Measurements from ENCODE around the gene MORF4L1.
"Not testable (repeated sequence)": the region's sequence is repeated elsewhere in the genome, so short reads cannot be mapped to it uniquely, and the experiment has no call there.

MORF4L1 gene, protein sequence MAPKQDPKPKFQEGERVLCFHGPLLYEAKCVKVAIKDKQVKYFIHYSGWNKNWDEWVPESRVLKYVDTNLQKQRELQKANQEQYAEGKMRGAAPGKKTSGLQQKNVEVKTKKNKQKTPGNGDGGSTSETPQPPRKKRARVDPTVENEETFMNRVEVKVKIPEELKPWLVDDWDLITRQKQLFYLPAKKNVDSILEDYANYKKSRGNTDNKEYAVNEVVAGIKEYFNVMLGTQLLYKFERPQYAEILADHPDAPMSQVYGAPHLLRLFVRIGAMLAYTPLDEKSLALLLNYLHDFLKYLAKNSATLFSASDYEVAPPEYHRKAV

DNA sequence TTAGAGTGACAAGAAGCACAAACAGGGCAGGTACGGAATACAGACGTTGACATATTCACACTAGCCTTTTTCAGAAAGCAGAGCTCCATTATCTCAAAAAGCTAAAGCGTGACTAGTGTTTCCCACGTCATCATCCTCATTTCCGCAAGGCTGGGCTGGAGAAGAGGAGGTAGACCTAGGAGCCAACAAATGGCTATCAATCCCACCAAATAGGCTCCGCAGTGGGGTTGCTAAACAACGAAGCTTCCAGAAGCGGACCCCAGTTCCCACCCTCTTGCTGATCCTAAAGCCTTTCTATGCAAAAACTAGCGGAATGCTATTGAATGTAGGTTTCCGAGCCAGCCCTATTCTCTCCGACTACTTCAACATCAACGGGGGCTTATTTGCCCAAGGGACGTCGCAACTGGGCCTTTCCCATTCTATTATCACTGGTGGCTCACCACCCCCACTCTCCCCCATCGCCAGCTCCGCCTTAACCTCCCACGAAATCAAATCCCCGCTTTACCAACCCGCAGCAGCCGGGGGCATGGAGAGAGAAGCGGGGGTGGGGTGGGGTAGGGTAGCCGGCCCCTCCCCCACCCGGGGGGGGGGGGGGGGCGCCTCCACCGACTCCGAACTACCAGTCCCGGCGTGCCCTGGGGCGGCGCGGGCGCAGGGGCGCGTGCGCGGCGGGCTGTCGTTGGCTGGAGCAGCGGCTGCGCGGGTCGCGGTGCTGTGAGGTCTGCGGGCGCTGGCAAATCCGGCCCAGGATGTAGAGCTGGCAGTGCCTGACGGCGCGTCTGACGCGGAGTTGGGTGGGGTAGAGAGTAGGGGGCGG, at the start of gene MORF4L1:
MORF4L1 (plus strand) TSS at position 736 of the 817 bp plus-strand sequence. CDS start 128 bp downstream, outside the sequence.
- DNase-seq: peak; percentile 87

DNA sequence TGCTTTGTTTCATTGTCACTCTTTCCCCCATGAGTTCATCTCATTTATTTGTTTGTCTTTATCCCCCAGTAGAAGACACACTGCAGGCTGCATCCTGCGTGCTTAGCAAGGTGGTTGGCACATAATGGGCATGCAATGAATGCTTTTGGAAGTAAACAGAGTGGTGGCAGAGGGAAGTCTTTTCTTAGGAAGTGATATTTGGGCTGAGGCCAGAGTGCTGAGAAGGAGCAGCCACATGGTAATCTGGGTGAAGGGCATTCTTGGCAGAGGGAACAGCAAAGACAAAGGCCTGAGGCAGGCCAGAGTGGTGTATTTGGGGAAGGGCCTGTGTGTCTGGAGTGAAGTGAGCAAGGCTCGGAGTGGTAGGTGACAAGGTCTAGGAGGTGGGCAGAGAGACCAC, 43.8 kb upstream of the MORF4L1 start:
- peak; percentile 17 for DNase-seq

DNA sequence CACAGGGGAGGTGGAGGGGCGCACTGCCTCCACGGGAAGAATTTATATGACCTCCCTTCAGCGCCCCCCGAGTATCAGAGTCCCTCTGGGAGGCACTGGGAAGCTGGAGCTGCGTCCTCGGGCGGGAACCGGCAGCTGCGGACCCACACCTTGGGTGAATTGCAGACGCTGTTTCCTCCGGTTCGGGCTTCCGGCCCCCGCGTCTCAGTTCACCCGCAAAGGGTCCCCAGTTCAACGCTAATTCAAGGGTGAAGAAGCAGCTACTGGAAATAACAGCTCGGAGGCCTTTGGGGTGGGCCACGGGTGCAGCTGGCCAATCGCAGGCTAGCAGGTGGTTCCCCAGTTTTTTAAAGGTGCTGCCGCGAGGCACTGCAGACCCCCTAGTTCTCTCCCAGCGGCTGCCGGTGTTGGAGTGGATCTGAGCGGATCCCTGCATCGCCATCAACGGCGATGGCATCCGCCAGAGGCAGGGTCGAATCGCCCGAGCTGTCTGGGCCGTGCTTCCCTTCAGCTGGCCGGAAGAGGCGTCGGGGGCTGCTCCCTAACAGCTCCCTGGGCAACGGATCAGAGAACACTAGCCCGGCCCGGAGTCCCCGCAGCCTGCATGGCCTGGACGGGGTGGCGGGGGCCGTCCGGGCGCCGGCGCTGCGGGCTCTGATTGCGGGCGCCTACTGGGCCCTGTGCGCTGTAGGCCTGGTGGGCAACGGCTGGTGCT, 42.0 kb upstream of the MORF4L1 start:
- no peak for DNase-seq

DNA sequence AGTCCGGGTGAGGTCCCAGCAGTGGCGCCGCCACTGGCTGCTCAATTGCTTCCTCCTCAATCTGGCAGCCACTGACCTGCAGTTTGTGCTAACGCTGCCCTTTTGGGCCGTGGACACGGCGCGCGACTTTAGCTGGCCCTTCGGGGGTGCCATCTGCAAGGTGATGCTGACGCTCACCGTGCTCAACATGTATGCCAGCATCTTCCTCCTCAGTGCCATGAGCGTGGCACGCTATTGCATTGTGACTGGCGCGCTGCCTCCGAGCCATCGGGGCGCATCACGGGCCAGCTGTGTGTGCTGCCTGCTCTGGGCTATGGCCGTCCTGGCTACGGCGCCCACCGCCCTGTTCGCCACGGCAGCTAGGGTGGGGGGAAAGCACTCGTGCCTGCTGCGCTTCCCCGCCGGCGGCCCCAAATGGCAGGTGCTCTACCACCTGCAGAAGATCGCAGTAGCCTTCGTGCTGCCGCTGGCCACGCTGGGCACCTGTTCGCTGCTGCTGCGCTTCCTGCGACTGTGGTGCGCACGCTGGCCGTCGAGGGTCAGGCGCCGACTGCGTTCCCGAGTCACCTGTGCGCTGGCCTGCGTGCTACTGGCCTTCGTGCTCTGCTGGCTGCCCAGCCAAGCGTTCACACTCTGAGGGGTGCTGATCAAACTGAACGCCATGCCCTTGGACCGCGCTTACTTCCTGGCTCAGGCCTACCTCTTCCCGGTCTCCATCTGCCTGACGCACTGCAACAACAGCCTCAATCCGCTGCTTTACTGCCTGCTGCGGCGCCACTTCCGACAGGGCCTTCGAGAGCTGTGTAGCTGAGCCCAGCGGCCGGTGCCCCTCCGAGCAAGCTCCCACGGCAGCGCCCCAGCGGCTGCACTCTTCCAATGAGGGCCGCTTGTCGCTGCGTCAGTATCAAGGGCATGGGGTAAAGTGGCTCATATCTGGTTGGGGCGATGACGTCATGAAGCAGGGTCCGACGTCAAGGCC, 41.2 kb upstream of the MORF4L1 start:
- no peak for DNase-seq

DNA sequence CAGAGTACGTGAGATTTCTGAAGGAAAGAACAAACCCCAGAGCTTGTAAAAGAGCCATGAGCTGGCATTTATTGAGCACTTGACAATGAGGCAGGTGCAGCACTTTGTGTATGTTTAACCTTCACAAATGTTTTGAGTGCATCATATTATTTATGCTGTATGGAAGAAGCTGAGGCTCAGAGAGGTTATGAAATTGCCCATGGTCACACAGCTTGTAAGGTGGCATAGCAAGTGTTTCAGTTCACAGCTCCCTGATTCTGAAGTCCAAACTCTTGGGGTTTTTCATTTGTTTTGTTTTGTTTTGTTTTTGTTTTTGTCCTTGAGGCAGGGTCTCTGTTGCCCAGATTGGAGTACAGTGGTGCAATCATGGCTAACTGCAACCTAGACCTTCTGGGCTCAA, 36.4 kb upstream of the MORF4L1 start:
- no peak for DNase-seq

DNA sequence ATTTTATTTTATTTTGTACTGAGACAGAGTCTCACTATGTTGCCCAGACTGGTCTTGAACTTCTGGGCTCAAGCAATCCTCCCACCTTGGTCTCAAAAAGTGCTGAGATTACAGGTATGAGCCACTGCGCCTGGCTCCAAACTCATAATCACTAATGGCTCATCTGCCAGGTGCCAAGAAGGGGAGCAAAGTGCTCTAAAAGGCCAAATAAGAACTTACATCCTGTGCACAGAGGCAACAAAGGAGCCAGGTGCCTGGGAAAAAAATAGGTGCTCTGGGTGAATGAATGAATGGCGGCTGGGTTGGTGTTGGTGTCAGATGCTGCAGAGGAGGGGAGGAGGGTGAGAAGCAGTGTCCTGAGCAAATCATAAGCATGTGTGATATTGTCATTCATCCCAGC, 35.6 kb upstream of the MORF4L1 start:
- DNase-seq: no peak

DNA sequence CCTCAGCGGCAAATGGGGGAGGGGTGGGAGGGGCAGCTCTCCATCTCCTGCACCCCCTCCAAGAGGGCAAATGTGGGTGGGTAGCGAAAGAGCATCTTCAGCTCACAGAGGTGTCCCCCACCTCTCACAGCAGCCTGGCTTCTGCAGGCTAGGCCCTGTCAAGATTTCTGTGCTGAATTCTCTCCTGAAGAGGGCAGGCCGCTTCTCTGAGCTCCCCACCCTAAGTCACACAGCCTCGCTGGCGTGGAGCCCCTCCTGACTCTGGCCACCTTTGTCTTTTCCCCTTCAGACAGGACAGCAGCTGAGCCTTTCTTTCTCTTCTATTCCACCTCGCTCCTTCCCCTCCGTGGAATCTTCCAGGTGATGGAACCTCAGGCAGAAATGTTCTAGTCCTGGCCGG, 35.1 kb upstream of the MORF4L1 start:
- no peak for DNase-seq

DNA sequence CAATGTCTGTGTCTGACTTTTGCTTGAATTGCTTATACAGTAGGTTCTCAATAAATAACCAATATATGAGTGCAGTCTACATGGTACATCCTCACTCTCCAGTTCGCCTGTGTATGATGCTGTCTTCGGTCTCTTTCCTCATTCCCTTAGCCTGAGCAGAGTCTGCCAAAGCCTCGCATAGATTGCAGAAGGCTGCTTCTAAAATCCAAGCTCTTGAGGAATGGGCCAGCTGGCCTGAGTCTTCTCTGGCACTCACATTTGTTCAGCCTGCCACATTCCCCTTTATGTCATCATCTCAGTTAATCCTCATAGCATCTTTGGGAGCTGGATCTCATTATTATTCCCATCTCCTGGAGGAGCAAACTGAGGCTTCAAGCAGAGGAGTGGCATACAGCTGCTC, 34.2 kb upstream of the MORF4L1 start:
- no peak for DNase-seq

DNA sequence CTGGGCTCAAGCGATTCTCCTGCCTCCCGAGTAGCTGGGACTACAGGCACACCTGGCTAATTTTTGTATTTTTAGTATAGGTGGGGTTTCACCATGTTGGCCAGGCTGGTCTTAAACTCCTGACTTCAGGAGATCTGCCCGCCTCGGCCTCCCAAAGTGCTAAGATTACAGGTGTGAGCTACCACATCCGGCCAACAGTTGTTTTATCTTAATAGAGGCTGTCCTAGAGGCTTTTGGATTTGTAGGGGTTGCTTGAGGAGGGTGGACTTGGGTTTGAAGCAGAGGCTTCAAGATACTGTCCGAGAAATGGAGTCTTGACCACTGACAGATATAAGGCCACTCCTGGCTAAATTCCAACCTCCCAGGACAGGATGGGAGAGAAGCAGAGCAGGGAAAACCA, 33.5 kb upstream of the MORF4L1 start:
- DNase-seq: not testable (repeated sequence)

DNA sequence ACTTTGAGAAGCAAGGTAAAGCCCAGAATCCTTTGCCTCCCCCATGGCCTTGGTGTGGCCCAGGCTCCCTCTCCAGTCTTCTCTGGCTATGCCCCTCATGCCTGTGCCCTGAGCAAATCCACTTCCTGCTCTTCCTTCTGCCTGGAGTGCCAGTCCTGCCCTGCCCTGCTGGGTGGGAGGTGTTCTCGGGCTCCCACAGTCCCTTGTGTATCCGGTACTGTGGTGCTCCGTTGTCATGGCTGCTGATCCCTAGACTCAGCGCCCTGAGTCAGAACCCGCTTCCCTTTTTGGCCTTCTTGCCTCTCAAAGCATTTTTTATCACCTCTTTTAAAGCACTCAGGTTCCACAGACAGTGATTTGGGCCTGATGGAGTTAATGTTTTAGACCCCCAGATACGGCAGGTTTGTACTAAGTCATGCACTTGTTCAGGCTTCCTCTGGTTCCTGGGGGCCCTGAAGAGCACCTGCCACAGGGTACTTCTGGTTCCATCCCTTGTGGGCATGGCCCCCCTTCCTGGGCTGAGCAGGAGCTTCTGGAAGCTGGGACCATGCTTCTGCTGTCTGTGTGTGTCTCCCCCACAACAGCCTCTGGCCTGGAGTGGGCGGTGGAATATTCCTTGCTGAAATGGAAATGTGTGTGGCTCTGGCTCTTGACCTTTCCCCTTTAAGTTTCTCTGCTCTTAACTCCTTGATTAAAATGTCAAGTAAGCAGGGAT, 31.9 kb upstream of the MORF4L1 start:
- DNase-seq: peak; percentile 96

DNA sequence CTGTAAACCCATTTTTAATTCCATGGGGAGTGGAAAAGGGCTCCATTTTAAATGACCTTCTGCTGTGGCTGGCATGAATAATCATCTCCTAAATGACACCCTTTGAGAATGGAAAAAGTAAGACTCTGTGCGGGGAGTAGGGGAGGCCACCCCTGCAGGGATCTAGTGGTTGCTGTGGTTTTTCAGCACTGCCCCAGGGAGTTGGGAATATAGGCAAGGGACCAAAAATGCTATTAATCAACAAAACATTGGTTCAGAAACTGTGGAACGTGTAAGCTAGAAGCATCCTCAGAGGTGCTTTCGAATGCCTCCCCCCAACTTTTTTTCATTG, 31.3 kb upstream of the MORF4L1 start:
- DNase-seq: no peak

DNA sequence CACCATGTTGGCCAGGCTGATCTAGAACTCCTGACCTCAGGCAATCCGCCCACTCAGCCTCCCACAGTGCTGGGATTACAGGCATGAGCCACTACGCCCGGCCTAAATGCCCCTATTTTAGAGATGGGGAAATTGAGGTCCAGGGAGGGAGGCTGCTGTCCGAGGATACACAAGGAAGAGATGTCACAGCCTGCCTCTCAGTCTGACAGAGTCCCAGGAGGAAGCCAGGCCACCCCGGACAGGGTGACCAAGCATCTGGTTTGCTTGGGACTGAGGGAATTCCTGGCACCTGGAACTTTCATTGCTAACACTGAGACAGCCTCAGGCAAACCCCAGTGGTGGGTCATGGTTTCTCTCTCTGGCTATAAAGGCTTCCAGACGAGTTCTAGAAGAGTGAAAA, 30.8 kb upstream of the MORF4L1 start:
- no peak for DNase-seq

DNA sequence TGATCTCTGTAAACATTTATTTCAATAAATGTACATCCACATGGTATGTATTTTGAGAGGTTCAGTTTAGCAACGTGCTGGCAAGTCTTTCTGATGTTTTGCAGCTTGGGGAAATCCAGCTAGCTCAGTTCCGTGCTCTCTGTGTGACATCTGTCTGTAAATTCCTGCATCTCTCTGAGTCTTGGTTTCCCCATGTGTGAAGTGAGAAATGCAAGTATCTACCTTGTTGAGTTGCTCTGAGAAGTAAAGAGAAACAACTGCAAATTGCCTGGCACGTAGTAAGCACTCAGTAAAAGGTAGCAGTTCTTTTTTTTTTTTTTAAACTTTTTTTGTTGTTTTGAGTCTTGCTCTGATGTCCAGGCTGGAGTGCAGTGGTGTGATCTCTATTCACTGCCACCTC, 30.2 kb upstream of the MORF4L1 start:
- no peak for DNase-seq

DNA sequence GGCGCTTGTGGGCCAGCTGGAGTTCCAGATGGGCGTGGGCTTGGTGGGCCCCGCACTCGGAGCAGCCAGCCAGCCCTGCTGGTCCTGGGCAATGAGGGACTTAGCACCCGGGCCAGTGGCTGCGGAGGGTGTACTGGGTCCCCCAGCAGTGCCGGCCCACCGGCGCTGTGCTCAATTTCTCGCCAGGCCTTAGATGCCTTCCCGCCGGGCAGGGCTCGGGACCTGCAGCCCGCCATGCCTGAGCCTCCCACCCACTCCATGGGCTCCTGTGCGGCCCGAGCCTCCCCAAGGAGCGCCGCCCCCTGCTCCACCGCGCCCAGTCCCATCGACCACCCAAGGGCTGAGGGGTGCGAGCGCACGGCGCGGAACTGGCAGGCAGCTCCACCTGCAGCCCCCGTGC, 25.8 kb upstream of the MORF4L1 start:
- DNase-seq: not testable (repeated sequence)

DNA sequence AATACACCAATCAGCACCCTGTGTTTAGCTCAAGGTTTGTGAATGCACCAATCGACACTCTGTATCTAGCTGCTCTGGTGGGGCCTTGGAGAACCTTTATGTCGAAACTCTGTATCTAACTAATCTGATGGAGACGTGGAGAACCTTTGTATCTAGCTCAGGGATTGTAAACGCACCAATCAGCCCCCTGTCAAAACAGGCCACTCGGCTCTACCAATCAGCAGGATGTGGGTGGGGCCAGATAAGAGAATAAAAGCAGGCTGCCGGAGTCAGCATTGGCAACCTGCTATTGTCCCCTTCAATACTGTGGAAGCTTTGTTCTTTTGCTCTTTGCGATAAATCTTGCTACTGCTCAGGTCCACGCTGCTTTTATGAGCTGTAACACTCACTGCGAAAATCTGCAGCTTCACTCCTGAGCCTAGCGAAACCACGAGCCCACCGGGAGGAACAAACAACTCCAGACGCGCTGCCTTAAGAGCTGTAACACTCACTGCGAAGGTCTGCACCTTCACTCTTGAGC, 25.2 kb upstream of the MORF4L1 start:
- DNase-seq: not testable (repeated sequence)

DNA sequence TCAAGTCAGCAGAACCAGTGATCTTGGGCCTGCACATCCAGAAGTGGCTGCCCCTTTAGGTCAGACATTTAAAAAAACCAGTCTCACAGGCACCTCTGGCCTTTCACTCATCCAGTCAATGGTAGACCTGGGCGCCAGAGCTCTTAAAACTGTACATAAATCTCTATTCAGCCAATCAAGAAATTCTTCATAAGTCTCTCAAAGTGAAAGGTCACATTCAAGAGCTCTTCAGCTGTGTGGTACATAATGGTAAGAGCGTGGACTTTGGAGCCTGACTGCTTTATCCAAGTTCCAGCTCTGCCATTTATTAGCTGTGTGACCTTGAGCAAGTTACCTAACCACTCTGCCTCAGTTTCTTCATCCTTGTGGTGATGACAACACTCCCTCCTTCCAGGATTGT, 22.3 kb upstream of the MORF4L1 start:
- DNase-seq: no peak

DNA sequence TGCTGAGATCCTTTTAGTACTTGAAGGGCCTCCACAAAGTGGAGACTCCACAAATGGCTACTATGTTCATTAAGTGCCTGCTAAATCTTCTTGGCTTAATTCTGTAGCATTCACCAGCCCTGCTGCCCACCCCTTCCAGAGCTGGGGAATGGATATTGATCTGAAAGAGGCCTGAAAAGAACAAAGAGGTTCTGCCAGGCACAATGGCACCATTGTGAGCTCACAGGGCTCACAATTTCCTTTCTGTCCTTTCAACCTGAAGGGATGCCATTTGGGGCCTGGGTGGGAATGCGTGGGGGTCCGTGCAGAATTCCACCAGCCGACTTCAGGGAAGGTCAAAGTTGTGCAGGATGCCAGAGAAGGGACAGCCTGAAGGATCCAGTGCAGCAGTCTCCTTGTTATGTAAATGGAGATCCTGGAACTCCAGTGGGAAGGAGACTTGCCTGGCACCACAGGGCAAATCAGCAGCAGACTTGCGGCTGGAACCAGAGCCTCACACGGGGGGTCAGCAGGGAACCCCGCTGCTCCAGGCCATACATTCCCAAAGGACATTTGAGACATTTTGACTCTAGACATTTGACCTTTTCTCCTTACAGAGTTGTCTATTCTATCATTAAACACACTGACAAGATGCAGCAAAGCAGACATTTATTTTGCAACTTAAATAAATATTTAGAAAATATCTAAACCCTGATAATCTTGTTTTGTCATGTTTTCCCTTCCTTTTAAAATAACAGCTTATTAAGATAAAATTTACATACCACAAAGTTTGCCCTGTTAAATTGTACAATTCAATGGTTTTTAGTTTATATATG, 21.5 kb upstream of the MORF4L1 start:
- DNase-seq: no peak

DNA sequence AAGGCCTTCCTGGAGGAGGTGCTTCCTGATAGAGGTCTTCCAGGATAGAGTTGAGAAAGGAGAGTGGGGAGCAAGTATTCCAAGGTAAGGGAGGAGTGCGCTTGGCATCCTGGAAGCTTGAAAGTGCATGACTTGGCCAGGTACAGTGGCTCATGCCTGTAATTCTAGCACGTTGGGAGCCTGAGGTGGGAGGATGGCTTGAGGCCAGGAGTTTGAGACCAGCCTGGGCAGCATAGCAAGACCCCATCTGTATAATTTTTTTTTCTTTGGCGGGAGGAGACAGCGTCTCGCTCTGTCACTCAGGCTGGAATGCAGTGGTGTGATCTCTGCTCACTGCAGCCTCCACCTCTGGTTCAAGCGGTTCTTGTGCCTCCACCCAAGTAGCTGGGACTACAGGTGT, 19.2 kb upstream of the MORF4L1 start:
- DNase-seq: no peak

DNA sequence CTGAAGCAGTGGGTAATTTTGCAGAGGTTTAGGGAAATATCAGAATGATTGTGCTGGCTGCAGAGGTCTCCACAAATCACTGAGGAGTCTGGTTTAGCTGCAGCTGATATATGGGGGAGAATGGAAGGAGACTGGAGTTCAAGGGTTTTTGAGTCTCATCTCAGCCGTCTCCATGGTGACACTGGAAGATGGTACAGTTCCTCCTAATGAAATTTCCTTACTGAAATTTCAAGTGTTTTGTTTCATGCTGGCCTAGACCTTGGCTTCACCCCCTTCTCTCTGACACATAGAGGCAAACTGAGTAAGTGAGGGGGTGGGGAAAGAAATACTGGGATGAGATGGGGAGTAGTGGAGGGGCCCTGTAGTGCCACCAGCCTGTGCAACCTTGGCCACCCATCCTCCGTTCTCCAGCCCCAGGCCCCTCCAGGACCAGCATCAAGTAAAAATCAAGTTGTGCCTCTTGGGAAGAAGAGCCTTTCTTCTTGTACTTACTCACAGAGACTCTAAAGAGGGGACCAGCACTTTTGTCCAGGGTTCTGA, 17.8 kb upstream of the MORF4L1 start:
- no peak for DNase-seq

DNA sequence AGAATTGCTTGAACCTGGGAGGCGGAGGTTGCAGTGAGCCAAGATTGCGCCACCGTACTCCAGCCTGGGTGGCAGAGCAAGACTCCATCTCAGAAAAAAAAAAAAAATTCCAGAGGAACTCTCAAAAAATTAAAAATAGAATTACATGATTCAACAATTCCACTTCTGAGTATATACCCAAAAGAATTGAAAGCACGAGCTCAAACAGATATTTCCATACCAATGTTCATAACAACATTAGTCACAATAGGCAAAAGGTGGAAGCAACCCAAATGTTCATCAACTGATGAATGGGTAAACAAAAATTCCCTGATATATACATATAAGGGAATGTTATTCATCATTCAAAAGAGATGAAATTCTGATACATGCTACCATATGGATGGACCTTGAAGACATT, 16.9 kb upstream of the MORF4L1 start:
- no peak for DNase-seq
